Stimulated activated CD4-positive, alpha-beta T cell treated with anti-CD3 and anti-CD28 coated beads, Interleukin-15, amount 100 ng/mL, for 48 hours (primary cell): ENCODE results near the gene SMU1.
"Not testable (repeated sequence)": the region's sequence is repeated elsewhere in the genome, so short reads cannot be mapped to it uniquely, and the experiment has no call there.

Source experiments
- DNase-seq, 2 donors: peaks; one replicate each; pipeline ENCODE4 v3.0.0-alpha.2; 2020; ENCODE audit warnings: low read depth in 2 of 2

Gene SMU1

GRCh38 chr9:33105959-33106358, 29.5 kb upstream of the SMU1 start:
- DNase-seq = no peak

GRCh38 chr9:33105504-33105903, 29.0 kb upstream of the SMU1 start:
- DNase-seq = no peak

GRCh38 chr9:33104401-33104800, 27.9 kb upstream of the SMU1 start:
- no peak for DNase-seq

GRCh38 chr9:33103501-33104281, 27.2 kb upstream of the SMU1 start:
- no peak for DNase-seq

GRCh38 chr9:33102551-33103210, 26.2 kb upstream of the SMU1 start:
- no peak for DNase-seq

DNA sequence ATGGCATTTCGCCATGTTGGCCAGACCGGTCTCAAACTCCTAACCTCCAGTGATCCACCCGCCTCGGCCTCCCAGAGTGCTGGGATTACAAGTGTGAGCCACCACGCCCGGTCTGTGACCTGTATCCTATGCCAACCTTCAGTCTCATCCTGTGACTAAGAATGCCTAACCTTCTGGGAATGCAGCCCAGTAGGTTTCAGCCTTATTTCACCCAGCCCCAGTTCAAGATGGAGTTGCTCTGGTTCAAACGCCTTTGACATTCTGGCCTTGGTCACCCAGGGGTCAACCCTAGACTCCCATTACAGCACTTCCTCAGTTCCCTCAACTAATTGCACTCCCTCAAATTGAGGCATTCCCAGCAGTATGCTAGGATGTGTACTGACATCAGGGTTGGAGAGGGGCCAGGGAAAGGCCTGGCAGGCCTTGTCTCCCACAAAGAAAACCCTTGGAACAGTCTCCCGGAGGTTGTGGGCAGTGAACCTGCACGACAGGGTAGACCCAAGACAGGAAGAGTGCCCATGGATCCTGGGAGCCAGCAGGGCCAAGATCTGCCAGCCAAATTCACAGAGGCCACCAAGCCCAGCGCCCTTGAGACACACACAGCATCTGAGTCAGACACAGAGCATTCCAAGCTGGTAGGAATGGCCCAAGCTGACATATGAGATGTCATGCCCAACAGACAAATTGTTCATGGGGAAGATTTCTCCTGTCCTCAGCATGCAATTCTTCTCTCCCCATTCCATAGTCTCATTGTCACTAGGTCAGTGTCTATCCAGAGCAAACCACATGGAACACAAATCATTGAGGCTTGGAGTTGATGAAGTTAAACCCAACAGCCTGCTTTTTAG, 24.9 kb upstream of the SMU1 start:
- no peak for DNase-seq

DNA sequence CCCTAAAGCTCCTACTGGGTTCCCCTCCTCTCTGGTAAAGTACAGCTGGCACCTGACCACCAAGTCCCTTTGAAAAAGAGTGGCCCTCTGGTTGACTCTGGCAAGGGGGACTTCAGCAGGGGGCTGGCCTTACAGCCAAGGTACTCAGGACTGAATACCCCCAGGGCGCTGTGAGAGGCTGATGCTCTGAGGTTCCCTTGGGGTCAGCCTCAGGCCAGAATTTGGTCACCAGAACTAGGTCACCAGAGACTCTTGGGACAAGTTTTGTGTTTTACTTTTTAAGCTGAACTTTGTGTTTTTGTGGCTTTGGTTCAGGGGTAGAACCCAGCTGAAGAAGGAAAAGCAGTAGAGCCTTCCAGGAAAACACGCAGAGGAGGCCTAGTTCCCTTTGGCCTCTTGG, 23.3 kb upstream of the SMU1 start:
- DNase-seq = no peak

DNA sequence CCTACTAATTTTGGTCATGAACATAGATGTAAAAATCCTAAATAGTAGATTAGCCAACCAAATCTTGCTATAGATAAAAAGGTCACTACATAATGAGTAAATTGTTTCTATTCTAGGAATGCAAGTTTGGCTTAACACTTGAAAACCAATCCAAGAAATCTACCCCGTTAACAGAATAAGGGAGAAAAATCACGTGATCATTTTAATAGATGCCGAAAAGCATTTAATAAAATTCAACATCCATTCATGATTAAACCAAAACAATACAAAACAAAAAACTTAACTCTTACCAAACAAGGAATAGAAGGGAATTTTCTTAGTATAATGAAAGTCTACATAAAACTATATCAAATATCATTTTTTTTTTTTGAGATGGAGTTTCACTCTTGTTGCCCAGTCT, 20.7 kb upstream of the SMU1 start:
- no peak for DNase-seq

- no peak for DNase-seq
These were observed 16.2 kb upstream of the SMU1 start for GRCh38 chr9:33092634-33093033.

GRCh38 chr9:33085672-33086071, 9.2 kb upstream of the SMU1 start:
- DNase-seq = not testable (repeated sequence)

DNA sequence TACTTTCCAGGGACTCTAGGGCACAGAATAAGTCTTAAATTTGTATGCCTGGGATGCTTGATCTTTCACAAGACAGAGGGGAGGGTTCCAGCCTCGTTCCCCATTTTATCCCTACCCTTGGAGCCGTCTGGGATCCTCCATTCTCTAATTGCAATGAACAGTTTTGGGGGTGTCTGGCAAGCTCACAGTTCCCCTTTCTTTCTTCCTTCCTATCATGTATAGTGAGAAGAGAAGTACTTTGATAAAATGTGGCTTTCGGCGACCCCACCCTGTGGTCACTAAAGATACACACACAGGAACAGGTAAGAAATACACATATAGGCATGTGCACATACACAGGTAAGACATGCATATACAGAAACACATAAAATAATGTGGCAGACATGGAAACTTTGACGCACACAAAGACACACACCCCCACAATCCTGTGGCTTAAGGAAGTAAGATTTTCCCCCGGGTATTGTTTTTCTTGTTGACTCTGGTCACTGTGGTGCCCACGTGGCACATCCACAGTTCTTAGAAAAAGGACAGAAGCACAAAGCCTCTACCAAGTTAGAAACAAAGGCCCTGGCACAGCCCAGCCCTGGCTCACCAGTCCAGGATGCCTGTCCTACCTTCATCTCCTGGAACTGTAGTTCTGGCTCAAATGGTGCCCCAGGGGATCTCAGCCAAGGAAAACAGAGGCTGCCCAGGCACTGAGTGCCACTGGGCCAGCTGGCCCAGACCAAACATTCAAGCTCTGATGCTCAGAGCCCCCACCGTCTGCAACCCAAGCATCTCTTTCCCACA, 6.3 kb upstream of the SMU1 start:
- no peak for DNase-seq

- no peak for DNase-seq
These were observed 5.7 kb upstream of the SMU1 start for GRCh38 chr9:33082128-33082527.

- DNase-seq = peak; percentile 53 to 57
These were observed 4.8 kb upstream of the SMU1 start for GRCh38 chr9:33081128-33081851.

DNA sequence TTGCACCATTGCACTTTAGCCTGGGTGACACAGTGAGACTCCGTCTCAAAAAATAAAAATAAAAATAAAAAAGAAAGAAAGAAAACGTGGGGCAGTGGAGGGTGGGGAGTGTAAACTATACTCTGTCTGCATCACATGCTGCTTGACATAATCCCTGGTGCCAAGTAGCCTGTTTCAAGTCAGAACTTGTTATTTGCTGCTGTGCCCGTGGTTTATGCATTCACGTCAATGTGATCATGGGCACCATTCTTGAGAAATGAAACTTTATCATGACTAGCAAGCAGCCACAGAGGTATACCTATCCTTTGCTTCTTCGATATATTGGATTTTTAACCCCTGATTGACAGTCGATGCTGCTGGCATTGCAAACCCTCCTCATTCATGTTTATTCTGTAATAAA, 4.1 kb upstream of the SMU1 start:
- DNase-seq = no peak

GRCh38 chr9:33068991-33069390, 7.5 kb downstream of the SMU1 start:
- DNase-seq = no peak

DNA sequence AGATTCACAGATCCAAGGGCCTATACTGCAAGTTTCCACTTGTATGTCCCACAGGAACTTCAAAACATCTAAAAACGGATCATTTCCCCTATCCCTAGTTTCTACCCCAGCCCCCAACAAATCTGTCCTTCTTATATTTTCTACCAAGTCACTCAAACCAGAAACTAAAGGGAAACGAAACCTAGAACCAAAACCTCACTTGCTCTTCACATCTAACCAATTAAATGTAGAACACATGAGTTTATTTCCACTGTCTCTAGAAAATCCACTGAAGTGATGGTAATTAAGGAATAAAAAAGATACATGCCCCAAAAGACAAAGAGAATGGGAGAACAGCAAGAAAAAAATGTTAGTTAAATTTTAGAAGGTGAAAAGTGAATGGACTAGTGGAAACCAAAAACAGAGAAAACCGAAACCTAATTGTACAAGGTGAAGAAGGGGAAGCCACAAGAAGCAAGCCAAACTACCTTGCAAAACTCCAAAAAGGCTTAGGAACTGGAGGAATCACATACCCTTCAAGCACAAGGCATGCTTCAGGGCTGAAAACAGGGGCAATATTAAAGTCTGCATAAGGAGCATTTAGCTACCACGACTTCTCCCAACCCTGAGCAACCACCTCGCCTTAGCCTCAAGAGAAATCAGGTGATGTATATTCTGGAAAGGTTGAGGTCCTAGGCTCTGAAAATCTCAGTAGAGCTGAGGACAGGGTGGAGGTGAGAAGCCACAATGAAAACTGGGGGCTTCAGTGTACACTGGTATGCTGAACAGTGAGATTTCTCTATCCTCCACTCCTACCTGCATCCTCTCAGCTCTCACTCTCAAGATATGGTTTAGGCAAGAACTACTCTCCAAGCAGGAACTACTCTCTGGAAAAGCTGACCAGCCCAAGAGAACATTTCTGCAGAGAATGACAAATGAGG, 11.1 kb downstream of the SMU1 start:
- no peak for DNase-seq

DNA sequence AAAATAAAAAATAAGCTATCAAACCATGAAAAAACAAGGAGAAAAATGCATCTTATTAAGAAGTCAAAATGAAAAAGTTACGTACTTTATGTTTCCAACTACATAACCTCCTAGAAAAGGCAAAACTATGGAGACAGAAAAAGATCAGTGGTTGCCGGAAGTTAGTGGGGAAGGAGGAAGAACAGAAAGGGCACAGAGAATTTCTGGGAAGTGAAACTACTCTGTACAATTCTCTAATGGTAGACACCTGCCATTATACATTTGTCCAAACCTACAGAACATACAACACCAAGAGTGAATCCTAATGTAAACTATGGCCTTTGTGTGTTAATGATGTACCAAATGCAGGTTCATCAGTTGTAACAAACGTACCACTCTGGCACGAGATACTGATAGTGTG, 25.3 kb downstream of the SMU1 start:
- no peak for DNase-seq

DNA sequence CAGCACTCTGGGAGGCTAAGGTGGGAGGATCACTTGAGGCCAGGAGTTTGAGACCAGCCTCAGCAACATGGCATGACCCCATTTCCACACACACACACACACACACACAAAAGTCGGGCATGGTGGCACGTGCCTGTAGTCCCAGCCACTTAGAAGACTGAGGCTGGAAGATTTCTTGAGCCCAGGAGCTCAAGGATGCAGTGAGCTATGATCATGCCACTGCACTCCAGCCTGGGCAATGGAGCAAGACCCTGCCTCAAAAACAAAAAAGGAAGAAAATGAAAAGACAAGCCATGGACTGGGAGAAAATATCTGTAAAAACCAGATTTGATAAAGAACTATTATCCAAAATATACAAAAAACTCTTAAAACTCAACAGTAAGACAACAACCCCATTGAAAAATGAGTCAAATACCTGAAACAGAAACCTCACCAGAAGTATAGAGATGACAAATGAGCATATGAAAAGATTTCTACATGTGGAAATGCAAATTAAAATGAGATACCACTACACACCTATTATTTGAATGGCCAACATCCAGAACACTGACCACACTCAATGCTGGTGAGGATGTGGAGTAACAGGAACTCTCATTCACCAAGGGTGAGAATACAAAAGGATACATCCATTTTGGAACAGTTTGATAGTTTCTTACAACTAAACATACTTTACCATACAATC, 26.7 kb downstream of the SMU1 start:
- DNase-seq = no peak

- no peak for DNase-seq
These were observed 28.4 kb downstream of the SMU1 start for GRCh38 chr9:33048054-33048465.
